HG03045 (cell line): ENCODE data around the gene VCPKMT.
"Not testable (repeated sequence)": the region's sequence is repeated elsewhere in the genome, so short reads cannot be mapped to it uniquely, and the experiment has no call there.

Source experiments
- ATAC-seq: cut with Tn5 transposase; IDR thresholded peaks from one replicate; pipeline ENCODE4 v1.9.1; 2021; ENCODE audit warnings: mild to moderate bottlenecking, moderate library complexity; ENCODE audit not compliant: unreplicated experiment

Gene VCPKMT

DNA sequence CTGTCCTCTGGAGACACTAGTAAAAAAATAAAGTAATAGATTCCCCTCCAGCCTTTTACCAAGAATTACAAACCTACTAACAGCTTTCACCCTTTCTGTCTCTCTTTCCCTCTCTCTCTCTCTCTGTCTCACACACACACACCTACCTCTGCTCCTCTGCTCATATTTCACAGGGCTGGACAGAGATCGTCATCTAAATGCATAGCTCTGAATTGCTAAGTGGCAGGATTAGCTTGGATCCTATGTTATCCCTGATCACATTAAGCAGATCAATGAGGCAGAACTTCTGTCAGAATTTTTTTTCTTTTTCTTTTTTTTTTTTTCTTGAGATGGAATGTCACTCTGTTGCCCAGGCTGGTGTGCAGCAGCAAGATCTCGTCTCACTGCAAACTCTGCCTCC, 22.9 kb downstream of the VCPKMT start:
- ATAC-seq, result no peak

DNA sequence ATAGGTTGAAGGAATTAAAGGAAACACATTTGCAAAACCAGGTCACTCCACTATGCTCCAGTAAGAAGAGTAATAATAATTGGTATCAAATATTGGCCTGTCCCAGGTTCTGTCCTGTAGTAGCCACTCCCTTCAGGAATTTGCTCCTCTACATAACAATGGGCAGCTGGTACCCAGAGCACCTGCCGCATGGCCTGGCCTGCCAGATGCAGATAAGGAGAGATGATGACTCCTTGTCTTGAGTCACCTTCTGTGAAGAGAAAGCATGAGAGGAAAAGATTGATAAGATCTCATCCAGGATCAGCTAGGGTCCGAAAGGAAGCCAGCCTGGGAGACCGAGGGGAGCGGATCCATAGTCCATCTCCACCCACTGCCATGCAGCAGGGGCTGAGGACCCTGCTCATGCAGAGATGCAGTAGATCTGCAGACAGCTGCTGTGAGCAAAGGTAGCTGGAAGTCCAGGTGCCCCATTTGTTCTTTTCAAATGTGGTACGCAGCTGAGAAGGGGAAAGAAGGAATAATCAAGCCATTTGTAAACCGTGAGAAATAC, 24.3 kb downstream of the VCPKMT start:
- no peak for ATAC-seq

DNA sequence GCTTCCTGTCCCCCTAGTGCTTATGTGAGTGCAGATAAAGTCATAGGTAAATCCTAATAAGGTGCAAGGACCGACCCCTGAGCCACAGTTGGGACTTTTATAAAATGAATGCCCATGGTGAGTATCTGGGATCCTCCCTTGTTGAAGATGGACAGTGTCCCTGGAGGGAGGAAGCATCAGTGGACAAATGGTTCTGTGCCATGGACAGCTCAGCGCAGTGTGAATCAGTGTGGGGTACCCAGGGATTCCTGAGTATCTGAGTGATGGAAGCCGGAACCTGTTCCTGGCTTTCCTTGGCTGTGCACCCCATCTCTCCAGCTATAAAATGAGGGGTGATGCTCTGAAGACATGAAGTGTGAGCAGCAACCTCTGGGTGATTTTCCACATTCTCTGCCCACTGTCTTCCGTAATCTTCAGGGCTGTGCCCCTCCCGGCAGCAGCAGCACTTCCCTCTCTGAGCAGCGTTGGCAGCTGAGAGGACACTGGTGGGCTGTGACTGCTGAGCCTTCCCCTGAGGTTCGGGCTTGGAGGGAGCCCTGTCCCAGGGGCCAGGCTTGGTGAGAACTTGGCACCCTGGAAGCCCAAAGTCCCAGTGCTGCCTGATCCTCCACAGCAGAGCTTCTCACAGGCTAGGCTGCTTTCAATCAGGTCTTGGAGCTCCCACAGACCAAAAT, 25.0 kb downstream of the VCPKMT start:
- no peak for ATAC-seq

DNA sequence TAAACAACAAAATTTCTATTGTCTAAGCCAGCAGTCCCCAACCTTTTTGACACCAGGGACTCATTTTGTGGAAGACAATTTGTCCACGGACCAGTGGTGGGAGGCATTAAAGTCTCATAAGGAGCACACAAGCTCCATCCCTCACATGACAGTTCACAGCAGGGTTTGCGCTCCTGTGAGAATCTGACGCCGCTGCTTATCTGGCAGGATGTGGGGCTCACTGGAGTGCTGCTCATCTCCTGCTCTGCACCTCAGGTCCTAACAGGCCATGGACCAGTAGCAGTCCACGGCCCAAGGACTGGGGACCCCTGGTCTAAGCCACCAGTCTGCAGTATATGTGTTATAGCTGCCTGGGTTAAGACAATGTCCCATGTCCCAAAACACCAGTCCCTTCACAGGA, 27.2 kb downstream of the VCPKMT start:
- no peak for ATAC-seq

DNA sequence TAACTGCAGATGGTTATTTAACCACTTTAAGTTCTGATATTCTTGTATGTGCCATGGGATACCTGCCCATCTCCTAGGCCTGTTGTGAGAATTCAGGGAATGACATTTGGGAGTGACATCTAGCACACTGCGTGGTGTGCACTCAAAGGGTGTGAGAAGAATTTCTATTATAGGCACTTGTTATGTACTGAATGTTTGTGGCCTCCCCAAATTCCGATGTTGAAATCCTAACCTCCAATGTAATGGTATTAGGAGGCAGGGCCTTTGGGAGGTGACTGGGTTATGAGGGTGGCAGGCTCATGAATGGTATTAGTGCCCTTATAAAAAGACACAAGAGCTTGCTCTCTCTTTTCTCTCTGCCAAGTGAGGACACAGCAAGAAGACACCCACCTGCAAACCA, 27.6 kb downstream of the VCPKMT start:
- no peak for ATAC-seq

DNA sequence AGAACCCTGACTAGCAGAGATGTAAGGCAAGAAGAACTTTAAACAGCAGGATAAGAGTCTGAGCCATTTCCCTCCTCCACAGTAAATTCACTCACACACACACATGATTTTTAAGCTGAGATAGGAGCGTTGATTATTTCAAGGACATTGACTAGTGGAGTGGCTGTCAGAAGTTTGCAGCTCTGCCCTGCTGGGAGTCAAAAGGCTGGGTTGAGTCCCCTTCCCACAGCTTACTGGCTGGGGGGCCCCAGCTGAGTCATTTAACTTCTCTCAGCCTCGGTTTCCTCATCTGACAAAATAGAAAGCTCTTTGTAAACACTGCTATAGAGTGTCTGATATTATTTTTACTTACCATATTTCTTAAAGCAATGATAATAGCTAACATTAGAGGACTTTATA, 28.3 kb downstream of the VCPKMT start:
- ATAC-seq, result no peak

DNA sequence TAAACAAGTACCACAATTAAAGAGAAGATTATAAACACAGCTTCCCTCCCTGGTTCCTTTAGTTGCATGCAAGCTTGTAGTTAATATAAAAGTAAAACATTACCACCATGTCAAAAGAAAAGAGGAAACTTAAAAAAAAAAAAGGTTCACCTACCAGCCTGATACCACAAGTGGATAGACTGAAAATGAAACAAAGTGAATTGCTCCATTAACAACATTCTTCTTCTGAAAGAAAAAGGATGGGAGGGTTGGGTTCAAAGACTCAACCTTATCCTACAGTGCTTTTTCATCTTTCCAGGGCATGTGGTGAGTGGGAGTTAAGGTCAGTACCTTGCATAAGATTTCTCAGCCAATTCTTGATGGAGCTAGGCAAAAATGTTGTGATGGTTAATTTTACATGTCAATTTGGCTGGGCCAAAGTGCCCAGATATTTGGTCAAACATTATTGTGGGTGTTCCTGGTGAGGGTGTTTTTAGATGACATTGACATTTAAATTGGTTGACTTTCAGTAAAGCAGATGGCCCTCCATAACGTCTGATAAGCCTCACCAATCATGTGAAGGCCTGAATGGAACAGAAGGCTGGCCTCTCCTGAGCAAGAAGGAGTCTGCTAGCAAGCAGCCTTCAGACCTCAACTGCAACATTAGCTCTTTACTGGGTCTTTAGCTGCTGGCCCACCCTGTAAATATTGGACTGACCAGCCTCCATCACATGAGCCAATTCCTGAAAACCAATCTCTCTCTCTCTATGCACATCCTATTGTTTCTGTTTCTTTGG, 28.8 kb downstream of the VCPKMT start:
- no peak for ATAC-seq

DNA sequence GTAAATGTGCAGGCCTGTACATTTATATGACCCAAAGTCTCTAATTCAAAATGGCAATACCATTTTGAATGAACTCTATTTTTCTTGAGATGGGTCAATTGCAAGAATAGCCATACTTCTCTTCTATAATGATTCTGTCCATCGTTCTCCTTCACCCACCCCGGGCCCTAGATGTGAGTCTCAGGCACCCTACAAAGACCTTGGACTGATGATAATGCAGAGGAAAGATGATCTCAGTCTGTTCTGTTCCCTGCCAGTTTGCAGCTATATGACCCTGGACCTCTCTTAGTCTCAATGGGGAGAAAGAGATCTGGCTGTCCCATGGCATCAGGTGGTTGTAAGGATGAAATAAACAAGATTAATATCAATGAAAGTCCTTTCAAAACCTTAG, 30.1 kb downstream of the VCPKMT start:
- ATAC-seq, result no peak

DNA sequence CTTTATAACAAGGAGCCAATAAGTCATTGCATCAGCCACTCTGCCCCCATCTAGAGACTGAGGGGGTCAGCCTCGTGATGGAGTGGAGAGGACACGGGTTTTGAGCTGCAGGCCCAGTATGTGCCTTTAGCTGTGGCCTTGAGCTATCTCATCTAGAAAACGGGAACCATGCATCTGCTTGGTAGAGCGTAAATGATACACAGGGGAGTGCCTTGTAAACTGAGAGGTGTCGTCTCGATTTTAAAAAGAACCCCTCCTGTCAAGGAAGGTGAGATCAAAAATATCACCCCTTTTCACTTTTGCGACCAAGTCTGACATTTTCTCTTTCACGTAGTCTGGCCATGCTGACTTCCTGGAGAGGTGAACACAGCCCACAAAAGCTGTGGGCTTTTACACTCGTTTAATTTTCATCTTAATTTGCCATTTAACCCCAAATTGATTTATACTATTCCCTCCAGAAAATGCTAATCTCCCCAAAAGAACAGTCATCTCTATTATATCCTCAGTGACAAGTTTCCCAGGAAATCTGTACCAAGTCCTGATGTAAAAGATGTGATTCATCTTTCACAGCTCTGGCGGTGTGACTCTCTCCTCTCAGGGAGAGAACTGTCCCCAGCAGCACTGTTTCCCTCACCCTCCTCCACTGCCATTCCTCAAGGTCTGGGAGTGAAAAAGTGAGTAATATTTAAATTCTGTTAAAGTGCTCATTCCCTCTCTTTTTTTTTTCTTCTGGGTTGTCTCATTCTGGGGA, 30.6 kb downstream of the VCPKMT start:
- ATAC-seq, result peak; percentile 46

DNA sequence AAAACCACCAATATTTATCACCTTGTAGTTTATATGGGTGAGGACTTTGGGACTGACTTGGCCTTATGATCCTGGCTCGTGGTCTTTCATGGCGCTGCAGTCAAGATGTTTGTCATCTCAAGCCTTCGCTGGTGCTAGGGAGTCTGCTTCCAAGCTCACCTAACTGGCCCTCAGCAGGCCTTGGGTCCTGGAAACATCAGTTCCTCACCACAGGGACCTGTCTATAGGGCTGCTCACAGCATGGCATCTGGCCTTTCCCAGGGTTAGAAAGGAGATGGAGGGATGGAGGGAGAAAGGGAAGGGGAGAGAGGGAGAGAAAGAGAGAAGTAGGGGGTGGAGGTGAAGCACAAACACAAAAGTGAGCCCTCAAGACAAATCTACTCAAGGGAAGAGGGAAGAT, 31.7 kb downstream of the VCPKMT start:
- ATAC-seq, result no peak

DNA sequence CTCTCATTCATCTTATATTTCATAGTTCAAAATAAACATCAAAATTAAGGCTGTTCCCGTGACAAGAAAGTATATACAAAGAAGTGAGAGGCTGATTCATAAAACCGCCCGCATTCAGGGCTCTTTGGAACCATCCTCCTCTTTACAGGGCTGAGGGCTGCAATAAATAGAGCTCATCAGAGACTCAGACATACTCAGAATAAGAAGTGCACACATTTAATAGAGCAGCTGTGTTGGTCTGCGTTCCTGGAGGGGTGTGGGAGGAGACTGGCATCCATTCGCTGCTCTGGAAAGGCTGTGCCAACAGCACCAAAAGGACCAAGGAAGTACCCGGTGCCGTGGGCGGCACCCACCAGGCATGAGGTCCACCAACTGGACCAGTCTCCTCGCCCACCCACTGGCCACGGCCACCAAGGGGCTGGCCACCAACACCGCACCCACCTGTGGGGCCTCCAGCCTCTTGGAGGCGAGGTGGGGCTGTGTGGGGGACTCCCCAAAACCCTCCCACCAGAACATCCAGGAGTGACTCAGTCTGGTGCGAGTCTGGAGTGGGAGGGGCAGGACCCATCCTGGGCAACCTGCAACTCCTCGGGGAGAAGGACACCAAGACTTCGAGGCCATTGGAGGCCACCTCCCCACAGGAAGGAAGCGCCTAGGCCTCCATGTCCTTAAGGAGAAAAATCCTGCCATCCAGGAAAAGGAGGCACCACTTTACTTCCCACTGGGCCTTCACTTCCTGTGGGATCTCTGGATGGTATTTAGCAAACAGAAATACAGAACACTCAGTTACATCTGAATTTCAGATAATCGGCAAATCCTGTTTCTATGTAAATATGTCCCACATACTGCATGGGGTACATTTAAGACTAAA, 32.7 kb downstream of the VCPKMT start:
- ATAC-seq, result peak; percentile 43

DNA sequence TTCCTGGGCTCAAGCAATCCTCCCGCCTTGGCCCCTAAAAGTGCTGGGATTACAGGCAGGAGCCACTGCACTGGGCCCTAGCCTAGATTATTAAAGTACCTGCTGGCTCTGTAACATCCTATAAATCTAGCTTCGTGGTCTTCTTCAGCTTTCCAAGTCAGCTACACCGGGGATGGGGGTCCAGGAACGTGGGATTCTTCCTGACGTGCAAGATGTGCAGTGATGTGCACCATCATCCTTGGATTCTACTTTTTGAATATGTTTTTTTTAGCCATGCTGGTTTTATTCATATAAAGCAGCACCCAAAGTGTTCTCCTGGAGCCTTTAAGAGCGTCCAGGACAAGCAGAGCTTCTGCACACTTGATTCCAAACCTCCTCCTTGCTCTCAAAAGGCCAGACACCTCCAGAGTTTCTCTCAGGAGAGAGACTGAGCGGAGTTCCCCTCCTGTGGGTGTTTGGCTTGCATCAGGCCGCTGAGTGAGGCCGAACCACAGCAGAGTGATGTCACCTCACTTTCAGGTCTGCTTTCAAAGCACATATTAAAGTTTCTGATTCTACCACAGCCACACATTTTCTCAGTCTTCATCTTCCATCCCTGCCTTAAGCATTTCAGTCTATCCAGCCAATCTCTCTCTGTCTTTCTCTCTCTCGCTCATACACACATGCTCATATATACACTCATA, 33.4 kb downstream of the VCPKMT start:
- peak; percentile 76 for ATAC-seq

DNA sequence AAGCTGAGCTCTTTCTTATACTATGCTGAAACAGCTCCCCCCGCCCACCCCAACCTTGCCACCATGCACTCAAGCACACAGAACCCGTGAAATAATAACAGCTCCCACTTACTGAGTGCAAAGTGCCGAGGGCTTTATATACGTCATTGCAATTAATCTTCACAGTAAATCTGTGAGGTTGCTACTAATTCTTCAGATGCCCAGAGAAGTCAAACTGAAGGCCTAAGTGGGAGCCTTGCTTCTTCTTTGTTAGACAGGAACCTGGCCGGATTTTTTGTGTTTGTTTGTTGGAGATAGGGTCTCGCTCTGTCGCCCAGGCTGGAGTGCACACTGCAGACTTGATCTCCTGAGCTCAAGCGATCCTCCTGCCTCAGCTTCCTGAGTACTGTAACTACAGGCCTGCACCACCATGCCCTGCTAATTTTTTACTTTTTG, 34.0 kb downstream of the VCPKMT start:
- ATAC-seq, result no peak

DNA sequence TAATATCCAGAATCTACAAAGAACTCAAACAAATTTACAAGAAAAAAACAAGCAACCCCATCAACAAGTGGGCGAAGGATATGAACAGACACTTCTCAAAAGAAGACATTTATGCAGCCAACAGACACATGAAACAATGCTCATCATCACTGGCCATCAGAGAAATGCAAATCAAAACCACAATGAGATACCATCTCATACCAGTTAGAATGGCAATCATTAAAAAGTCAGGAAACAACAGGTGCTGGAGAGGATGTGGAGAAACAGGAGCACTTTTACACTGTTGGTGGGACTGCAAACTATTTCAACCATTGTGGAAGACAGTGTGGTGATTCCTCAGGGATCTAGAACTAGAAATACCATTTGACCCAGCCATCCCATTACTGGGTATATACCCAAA, 37.3 kb downstream of the VCPKMT start:
- ATAC-seq, result not testable (repeated sequence)

DNA sequence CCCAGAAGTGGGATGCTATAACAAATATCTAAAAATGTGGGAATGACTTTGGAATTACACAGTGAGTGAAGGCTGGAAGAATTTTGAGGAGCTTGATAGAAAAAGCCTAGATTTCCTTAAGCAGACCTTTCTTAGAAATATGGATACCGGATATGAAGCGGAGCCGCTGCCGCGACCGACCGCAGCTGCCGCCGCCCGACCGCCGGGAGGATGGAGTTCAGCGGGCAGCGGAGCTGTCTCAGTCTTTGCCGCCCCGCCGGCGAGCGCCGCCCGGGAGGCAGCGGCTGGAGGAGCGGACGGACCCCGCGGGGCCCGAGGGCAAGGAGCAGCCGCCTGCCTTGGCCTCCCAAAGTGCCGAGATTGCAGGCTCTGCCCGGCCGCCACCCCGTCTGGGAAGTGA, 42.7 kb downstream of the VCPKMT start:
- not testable (repeated sequence) for ATAC-seq

DNA sequence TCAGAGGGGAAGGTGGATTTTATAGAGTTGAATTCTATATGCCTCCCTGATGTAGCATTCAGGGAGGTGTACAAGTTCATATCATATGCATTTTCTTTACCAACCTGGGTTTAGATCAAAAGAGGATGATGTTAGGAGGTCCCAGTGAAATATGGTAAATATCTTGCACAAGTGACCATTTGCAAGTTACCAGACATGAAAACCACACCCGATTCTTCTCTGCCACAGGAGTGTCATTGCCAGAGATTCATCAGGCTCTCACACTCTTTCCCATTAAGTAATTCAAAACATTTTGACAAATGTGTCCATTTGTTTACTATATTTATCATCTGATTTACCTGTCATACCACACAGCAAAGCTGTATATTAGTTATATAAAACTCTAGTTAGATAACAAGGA, 44.0 kb downstream of the VCPKMT start:
- ATAC-seq, result no peak

DNA sequence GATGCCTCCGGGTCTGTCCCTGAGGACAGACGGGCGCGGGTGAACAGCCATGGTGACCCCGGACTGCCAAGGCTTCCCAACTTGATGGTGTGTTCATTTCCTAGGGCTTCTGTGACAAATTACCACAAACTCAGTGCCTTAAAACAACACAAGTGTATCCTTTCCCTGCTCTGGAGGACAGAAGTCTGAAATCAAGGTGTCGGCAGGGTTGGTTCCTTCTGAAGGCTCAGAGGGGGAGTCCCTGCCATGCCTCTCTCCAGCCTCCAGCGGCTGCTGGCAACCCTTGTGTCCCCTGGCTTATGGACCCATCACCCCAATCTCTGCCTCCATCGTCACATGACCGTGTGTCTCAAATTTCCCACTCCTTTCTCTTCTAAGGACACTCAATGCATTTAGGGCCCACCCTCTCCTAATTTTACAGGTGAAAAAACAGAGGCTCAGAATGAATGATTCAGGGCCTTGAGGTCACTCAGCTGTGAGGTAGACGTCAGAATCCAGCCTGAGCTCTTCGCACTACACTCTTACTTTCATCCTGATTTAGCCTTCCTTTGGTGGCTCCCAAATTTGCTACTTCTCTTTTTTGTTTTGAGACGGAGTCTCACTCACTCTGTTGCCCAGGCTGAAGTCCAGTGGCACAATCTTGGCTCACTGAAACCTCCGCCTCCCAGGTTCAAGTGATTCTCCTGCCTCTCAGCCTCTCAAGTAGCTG, 45.4 kb downstream of the VCPKMT start:
- ATAC-seq, result peak; percentile 46

DNA sequence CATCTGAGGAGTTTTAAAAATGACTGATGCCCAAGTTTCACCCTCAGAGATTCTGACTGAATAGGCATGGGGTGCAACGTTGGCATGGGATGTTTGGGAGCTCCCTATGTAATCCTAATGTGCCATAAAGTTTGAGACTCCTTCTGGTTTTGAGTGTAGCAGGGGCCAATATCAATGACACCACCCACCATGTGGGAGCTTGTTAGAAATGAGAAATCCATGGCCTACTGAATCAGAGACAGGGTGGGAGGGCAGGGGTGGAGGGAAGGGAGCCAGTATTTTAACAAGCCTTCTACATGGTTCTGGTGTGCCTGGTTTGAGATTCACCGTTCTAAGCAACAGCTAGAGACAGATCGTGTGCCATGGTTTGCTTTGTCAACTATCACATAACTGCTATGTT, 46.1 kb downstream of the VCPKMT start:
- no peak for ATAC-seq

DNA sequence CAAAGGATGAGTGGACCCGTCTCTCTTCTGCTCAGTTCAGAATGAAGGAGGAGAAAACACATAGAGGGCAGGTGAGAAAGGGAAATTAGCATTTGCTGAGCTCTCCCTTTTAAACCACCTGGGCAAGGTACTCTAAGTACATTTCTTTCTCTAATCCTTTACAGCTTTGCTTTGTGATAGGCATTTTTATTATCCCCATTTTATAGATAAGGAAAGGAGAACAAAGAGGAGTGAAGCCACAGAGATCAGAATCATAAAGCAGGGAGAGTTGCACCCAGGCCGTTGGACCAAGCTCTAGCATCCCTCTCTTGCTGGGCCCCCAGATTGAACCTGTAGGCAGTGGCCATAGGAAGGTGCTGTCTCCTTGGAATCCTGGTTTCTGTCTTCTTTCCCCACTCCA, 47.0 kb downstream of the VCPKMT start:
- ATAC-seq, result no peak
